HG03066 (cell line): Measurements from ENCODE around the gene OGDH.

Experiments
- ATAC-seq: cut with Tn5 transposase; IDR thresholded peaks from one replicate; pipeline ENCODE4 v1.9.1; 2021; ENCODE audit warnings: low read depth; ENCODE audit not compliant: unreplicated experiment

The OGDH gene

DNA sequence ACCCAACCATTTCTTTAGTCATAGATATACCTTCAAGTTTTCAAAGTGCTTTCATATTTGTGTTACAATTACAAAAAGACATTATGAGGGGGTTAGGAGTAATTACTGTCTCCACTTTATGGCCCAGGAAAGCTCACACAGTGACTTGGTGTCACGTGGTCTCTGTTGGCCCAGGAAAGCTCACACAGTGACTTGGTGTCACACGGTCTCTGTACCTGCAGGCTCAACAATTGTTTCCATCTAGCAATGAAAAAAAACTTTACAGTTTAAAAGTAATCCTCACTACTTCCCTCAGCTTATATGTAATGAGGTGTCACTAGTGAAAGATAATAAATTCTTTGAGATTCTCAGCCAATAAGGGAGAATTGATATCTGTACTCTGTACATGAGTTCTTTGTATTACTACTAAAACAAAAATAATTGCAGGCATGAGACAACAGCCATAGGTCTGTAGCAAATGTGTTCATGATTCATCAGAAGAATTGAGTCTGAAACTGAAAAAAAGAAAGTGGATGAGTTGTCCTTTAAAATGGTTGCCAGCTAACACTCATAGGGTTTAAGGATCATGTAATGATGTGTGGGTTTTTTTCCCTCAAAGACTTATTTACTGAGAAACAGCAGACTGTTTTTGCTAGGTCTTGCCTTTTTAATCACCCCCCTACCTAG lies 10.9 kb downstream of the OGDH start:
- no peak for ATAC-seq

DNA sequence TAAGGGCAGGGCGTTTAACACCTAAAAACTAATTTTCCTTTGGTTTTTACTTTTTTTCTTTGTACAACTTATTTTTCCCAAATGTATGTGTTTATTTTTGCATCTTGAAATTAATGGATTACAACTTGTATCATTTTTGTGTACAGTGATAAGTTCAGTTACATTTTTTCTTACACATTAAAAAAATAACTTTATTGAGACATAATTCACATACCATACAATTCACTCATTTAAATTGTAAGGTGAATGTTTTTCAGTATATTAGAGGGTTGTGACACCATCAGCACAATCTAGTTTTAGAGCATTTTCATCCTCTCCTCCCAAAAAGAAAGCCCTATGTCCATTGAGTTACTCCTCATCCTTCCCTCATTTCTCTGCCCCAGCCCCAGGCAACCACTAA lies 11.6 kb downstream of the OGDH start:
- ATAC-seq = no peak

DNA sequence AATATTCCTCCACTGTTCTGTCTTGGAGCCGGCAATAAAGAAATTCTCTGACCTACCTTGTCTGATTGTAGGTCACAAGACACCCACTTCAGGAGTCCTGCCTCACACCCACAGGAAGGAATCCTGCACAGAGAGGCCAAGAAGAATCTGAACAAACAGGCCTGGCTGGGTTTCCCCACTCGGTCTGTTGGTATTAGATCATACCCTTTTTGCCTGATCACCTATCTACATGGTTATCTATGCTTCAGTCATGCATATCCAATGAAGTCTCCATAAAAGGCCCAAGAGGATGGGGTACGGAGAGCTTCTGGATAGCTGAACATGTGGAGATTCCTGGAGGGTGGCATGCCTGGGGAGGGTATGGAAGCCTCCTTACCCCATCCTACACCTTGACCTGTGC lies 12.3 kb downstream of the OGDH start:
- ATAC-seq = no peak

GRCh38 chr7:44621034-44621749 lies 14.8 kb downstream of the OGDH start:
- ATAC-seq = no peak

- ATAC-seq = no peak
Observed at GRCh38 chr7:44621750-44622103, 15.3 kb downstream of the OGDH start.

GRCh38 chr7:44622342-44623151 lies 16.1 kb downstream of the OGDH start:
- peak; percentile 62 for ATAC-seq

DNA sequence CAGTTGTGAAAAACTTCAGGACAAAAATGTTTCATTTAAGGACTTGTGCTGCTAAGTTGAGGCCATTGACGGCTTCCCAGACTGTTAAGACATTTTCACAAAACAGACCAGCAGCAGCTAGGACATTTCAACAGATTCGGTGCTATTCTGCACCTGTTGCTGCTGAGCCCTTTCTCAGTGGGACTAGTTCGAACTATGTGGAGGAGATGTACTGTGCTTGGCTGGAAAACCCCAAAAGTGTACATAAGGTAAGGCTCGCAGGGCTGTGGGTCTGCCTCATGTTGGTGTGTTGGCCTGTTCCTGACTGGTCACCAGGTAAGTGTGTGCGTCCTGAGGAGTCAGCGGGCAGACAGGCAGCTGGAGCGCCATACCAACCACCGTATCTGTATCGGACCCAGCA lies 17.9 kb downstream of the OGDH start:
- ATAC-seq = no peak

DNA sequence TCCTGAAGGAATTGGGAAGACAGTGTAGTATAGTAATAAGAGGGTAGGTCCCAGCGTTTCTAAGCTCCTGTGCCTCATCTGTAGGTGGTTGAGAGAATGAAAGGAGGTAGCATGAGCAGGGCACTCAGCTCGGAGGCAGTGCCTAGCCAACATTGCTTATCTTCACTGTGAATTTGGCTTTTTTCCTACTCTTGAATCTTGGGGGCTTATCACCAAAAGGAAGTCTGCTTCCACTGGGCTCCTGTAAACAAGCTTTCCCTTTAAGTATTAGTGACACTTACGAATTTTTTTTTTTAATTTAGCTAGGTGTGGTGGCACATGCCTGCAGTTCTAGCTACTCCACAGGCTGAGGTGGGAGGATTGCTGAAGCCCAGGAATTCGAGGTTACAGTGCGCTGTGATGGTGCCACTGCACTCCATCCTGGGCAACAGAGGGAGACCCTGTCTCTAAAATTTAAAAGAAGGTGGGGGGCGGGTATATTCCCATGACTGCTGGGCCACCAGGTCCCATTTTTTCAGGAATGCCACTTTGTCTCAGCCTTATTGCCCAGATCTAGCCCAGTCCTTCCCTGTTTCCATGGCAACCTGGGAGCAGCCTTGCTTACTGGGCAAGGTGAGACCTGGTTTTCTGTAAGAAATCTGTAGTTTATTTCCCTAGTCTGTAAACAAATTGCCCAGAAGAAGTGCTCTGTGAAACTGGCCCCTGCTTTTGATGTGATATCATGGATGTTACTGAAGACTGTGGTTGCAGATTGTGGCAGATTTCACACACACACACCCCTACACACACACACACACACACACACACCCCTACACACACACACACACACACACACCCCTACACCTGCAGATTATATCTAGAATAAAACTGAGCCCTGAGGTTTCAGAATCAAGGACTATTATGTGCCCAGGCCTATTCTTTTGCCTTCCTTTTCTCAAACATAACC lies 19.4 kb downstream of the OGDH start:
- ATAC-seq = no peak

- ATAC-seq = no peak
Observed at GRCh38 chr7:44626620-44627019, 20.2 kb downstream of the OGDH start.

- peak; percentile 36 for ATAC-seq
Observed at GRCh38 chr7:44629829-44630522, 23.5 kb downstream of the OGDH start.

DNA sequence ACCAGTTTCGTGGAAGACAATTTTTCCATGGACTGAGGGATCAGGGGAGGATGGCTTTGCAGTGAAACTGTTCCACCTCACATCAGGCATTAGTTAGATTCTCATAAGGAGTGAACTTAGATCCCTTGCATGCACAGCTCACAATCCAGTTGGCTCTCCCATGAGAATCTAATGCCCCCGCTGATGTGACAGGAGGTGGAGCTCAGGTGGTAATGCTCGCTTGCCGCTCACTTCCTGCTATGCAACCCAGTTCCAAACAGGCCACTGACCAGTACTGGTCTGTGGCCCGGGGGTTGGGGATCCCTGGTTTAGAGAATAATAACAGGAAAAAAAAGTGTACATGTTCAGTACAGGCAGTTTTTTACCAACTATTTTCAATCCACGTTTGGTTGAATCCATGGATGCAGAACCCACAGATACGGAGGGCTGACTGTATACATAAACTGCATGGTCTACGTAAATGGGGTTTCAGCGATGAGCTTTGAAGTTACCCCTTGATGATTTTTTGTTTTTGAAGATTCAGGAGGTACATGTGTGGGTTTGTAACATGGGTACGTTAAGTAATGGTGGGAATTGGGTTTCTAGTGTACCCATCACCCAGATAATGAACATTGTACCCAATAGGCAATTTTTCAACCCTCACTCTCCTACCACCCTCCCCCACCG lies 24.5 kb downstream of the OGDH start:
- ATAC-seq = no peak

DNA sequence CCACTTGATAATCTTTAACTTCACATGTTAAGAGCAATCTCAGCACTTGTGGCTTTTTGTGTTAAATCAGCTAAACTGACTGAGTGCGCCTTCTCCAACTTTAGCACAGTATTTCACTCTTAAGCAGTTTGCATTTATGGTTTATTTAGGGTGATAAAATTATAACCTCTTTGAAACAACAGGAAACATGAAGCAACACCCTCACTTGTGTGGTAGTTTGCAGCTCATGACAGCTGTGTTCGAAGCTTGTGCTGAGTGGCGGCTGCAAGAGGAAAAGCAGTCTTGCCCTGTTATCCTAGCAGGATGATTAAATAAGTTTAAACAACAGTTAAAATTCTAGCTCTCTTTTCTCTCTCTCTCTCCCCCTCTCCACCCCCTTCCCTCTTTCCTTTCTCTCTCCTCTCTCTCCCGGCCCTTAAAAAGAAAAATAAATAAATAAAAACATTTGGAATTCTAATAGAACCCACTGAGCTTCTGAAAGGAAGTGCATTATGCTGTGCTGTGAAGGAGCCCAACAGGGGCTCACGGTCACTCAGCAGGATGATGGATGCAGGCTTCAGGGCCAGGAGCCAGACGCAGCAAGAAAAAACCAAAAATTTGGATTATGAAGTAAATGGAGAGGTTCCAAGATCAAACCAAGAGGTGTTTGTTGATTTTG lies 25.2 kb downstream of the OGDH start:
- ATAC-seq = no peak

GRCh38 chr7:44632196-44632595 lies 25.8 kb downstream of the OGDH start:
- ATAC-seq = no peak

- ATAC-seq = peak; percentile 57
Observed at GRCh38 chr7:44633254-44634186, 27.1 kb downstream of the OGDH start.

- ATAC-seq = no peak
Observed at GRCh38 chr7:44634187-44634838, 27.9 kb downstream of the OGDH start.

DNA sequence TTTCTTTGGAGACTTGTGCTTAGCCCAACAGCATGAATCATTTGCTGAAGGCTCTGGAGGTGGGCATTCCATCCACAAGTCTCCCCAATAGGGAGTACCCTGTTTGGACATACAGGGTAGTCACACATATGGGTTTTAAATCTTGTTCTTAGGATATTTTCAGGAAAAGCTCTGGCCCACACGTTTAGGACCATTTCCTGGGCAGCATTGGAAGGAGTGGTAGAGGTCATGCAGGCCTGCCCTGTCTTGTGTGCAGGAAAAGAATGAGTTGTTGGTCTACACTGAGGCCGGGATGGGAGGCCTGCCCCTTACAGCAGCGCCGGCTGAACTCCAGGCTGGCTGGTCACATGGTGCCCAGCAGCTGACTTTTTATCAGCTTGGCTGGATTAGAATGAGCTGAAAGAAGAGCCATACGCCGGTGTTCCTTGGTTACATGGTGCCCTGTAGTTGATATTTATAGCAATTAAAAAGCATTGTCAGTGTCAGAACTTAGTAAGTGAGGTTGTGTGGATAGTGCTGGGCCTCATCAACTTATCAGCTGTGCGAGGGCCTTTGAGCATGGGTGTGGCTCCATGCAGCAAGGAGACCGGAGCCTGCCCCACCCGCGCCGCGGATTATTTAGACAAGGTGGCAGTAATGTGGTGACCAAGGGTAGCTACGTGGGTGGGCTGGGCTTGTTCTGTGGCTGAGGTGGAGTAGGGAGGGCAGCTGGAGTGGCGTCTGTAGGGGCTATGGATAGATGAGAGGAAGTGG lies 28.6 kb downstream of the OGDH start:
- no peak for ATAC-seq
